Stimulated activated naive CD4-positive, alpha-beta T cell (primary cell): ENCODE results near the gene ZBTB47.

Experiments
- DNase-seq, 6 experiments: peaks; one replicate each; lab custom pipeline; 2025; lab: John Stamatoyannopoulos, UW

ZBTB47 gene

GRCh38 chr3:42699511-42699971, 46.0 kb downstream of the ZBTB47 start:
- DNase-seq: no peak

GRCh38 chr3:42700366-42701288, 47.1 kb downstream of the ZBTB47 start:
- DNase-seq: no peak

GRCh38 chr3:42701371-42702065, 48.0 kb downstream of the ZBTB47 start:
- peak in 5 of 6 experiments; percentile 15 to 65 (median 30) for DNase-seq

GRCh38 chr3:42702066-42702951, 48.8 kb downstream of the ZBTB47 start, which contains the start of gene HHATL:
TSS of gene HHATL (minus strand) at chr3:42702798. CDS start at chr3:42700826, 1,972 bp downstream.
- no peak for DNase-seq

GRCh38 chr3:42702982-42703694, 49.6 kb downstream of the ZBTB47 start:
- DNase-seq: no peak

GRCh38 chr3:42703695-42704025, 50.2 kb downstream of the ZBTB47 start:
- DNase-seq: no peak

GRCh38 chr3:42704136-42704841, 50.8 kb downstream of the ZBTB47 start:
- no peak for DNase-seq

- no peak for DNase-seq
Measured at GRCh38 chr3:42705058-42705767, 51.7 kb downstream of the ZBTB47 start.

- DNase-seq: no peak
Measured at GRCh38 chr3:42705962-42706585, 52.6 kb downstream of the ZBTB47 start.

GRCh38 chr3:42706721-42707619, 53.5 kb downstream of the ZBTB47 start:
- no peak for DNase-seq

GRCh38 chr3:42707620-42708355, 54.3 kb downstream of the ZBTB47 start:
- DNase-seq: no peak

- no peak for DNase-seq
Measured at GRCh38 chr3:42708611-42709151, 55.2 kb downstream of the ZBTB47 start.

GRCh38 chr3:42709621-42710020, 56.1 kb downstream of the ZBTB47 start:
- no peak for DNase-seq

- no peak for DNase-seq
Measured at GRCh38 chr3:42710323-42711021, 57.0 kb downstream of the ZBTB47 start.

GRCh38 chr3:42711491-42712343, 58.2 kb downstream of the ZBTB47 start:
- DNase-seq: no peak

GRCh38 chr3:42712344-42712648, 58.8 kb downstream of the ZBTB47 start:
- DNase-seq: no peak
